Dedifferentiated amniotic fluid mesenchymal stem cell (primary cell): ENCODE results near the gene FAM131C.
A peak's percentile ranks its signal among the peaks of the same experiment; 100 is the strongest.
"Not testable (repeated sequence)": the region's sequence is repeated elsewhere in the genome, so short reads cannot be mapped to it uniquely, and the experiment has no call there.

ENCODE experiments used
- DNase-seq: peaks from one replicate; pipeline ENCODE4 v3.0.0-alpha.2; 2016; ENCODE audit errors: extremely low spot score

FAM131C gene

GRCh38 chr1:16058394-16059120, 14.9 kb downstream of the FAM131C start:
- DNase-seq, result not testable (repeated sequence)

GRCh38 chr1:16057314-16057915, 16.0 kb downstream of the FAM131C start:
- DNase-seq, result not testable (repeated sequence)

GRCh38 chr1:16056521-16056912, 16.9 kb downstream of the FAM131C start:
- not testable (repeated sequence) for DNase-seq

GRCh38 chr1:16055613-16056520, 17.6 kb downstream of the FAM131C start:
- peak; percentile 71 for DNase-seq

DNA sequence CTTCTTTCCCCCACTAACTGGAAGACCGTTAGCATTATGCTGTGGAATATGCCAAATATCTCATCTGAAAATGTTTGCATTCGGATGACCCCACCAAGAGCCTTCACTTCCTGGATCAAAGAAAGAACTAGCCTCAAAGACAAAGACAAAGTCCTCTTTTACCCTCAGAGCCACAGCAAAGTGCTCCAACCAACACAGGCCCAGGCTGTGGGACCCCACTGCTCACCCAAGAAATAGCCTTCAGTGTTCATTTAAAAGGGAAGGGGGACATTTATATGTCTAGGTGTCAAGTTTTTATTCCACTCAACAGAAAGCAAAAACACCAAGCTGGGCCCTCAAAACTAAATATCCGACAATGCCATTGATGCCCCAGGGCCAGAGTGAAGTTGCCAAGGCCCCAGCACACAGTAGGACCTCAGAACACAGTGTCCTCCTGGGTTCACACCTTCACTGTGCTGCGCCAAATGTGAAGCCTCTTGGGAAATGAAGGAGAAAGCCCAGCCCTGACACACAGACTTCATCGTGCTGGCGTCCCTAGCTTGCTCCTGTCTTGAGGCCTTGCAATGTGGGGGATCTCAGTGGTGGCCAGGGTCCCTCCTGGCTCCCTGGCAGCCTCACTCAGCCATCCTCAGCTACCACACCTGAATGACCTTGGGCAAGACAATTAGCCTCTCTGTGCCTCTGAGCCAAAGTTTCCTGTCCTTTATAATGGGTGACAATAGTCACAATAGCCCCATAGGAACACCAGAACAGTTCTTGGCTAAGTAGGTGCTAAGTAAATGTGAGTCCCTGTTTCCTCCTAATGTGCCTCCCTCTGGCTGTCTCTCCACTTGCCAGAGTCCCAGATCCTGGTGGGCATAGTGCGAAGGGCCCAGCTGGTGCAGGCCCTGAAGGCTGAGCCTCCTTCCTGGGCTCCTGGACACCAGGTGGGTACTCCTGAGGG, 18.6 kb downstream of the FAM131C start:
- no peak for DNase-seq

DNA sequence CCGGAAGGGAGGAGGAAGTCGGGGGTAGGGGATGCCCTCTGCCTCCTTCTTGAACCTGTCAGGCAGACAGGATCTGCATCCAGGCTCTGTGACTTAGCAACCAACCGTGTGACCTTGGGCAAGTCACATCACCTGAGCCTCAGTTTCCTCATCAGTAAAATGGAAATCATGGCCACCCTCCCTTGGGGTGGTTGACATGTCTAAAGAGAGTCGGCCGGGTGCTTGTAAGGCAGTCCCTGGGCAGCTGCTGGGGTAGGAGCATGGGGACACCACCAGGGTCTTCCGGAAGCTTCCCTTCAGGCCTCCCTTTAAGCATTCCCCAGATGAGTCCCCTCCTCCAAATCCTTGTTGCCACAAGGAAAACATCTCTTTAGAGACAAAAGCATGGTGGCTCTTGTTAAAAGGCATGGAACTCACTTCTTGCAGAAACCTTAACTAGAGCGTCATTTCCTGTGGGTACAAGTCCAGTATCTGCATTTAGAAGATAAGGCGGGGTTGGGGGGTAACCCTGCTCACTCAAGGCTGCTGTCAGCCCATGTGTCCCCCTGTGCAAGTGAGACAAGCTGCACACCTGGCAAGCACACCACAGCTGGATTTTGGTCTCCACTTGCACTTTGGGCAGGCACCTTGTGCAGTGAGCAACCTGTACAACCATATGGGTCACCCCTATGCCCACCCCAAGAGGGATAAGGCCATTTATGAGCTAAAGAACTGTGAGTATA, 19.5 kb downstream of the FAM131C start:
- no peak for DNase-seq

GRCh38 chr1:16051949-16052348, 21.5 kb downstream of the FAM131C start:
- not testable (repeated sequence) for DNase-seq

DNA sequence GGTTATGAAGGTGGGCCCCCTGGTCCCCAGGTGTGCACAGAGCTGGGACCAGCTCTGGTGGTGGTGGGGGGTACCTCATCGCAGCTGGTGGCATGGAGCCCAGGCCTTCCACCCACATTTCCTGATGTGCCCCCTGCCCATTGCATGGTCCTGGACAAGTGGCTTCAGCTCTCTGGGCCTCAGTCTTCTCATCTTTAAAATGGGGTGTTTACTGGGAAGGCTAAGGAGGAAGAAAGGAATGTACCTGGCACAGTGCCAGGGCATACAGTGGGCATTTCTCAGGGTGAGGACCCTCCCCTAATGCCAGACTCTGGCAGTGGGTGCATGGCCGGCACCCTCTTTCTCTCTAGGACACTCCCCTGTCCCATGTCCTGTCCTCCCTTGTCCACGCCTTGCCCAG, 22.4 kb downstream of the FAM131C start:
- DNase-seq, result no peak

DNA sequence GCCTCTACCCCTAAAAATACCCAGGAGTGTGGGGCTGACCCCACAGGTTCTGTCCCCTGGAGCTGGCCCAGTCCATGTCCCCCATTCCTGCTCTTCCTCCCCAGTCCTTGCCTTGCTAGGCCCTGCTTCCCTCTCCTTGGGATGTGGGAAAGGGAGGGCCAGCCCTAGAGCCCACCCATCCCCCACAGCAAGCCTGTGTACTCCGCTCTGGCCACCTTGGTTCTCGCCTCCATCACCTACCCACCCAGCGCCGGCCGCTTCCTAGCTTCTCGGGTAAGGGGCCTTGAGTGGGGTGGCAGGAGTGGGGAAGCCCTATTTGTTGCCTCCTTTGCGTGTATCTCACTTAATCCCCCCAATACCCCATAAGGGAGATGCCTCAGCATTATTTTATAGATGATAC, 23.1 kb downstream of the FAM131C start:
- DNase-seq, result no peak

- no peak for DNase-seq
These were observed 24.8 kb downstream of the FAM131C start for GRCh38 chr1:16048573-16049189.

DNA sequence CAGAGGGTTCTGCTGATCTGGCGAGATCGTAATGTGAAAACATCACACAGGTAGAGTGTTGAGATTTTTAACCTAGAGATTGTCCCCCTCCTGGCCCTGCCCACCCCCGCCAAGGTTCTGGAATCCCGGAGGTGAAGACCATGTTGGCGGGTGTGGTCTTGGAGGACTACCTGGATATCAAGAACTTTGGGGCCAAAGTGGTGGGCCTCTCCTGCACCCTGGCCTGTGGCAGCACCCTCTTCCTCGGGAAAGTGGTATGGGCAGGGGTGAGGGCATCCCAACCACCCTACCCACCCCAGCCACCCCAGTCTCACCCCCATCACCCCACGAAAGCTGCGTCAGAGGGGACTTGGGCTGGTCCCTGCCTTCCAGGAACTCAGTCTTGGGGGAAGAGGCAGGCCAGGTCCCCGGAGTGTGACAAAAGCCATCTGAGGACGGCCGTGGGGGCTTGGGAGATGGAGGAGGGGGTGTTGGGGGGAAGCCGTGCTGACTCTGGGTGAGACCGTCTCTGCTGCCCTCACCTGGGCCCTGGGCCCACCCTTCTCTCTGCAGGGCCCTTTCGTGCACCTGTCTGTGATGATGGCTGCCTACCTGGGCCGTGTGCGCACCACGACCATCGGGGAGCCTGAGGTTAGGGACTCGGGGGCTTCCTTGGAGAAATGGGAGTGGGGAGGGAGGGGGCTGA, 25.5 kb downstream of the FAM131C start:
- DNase-seq, result no peak

DNA sequence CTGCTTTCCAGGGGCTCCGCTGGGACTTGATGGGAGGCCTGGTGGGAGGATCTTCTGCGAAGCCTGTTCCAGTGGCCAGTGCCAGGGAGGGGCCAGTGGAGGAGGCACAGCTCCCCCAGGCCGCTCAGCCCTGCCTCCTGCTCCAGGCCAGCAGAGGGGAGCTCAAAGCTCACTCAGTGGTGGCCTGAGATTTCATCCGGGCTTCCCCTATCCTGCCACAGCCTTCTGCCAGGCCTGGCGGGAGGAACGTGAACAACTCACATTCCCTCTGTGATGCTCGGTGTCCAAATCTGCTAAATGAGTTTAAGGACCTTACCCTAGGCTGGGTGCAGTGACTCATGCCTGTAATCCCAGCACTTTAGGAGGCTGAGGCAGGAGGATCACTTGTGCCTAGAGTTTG, 26.6 kb downstream of the FAM131C start:
- no peak for DNase-seq

DNA sequence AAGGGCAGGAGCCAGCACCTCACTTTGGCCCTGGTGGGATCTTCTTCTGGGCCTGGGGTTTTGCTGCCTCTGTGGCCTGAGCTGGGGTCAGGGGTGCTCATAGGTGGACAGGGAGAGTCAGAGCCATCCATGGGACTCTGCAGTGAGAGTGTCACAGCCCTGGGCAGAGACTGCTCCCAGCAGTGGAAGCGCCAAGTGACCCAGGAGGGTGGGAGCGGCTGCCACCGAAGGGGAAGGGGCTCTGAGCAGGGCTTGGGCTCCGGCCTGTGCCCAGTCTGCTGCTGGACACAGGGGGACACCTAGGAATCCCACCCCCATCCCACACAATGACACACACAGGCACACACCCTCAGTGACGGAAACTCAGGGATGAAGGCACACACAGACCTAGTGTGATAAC, 29.5 kb downstream of the FAM131C start:
- no peak for DNase-seq

DNA sequence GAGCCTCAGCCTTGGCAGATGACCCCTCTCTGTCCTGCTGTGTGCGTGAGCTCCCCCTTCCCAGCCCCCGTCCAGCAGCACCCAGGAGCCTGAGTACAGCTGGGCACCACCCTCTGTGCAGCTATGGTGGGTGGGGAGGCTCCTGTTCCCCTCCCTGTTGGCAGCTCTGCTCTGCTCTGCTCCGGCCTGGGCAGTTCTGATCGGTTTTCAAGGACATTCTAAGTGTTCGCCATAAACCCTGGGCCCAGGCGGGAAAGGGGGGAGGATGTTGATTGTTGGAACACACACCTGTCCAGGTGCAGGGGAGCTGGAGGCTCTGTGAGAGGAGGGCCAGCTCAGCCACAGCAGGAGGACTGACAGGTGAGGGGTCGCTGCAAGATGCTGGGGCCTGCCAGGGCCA, 29.9 kb downstream of the FAM131C start, which contains the start of gene CLCNKB:
Gene CLCNKB (plus strand): TSS at position 262 of the 400 bp plus-strand sequence. CDS start 711 bp downstream, outside the sequence.
- DNase-seq, result no peak

DNA sequence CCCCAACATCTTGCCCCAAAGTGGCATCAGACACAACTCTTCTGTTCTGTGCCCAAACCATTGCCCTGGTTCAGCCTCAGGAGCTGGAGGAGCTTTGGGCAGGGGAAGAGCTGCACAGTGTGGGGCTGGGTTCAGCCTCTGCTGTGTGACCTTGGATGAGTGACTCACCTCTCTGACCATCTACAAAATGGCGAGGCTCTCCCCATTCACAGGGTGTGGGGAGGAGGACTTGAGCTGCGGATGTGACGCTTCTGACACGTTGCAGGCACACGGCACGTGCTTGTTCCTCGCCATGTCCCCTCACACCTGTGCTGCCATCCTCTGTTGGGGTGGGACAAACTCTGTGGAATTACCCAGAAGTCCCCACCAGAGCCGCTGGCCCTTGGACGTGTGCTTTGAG, 30.8 kb downstream of the FAM131C start:
- not testable (repeated sequence) for DNase-seq

DNA sequence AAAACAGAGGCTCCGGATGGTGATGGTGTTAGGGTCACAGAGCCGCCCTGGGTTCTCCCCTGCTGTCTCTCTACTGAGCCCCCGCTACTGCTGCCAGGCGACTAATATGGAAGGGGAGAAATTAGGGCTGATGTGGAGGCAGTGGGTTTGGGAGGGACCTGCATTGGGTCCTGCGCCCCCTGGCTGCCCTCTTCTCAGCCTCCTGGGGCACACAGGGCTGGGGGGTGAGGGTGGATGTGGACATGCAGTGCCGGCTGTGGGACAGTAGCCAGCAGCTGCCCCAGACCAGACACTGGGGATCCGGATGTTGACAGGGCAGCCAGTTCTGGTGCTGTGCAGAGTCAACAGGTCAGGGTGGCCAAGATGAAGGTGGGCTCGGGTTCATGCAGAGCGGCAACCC, 31.4 kb downstream of the FAM131C start:
- DNase-seq, result no peak

GRCh38 chr1:16041200-16041599, 32.3 kb downstream of the FAM131C start:
- no peak for DNase-seq

DNA sequence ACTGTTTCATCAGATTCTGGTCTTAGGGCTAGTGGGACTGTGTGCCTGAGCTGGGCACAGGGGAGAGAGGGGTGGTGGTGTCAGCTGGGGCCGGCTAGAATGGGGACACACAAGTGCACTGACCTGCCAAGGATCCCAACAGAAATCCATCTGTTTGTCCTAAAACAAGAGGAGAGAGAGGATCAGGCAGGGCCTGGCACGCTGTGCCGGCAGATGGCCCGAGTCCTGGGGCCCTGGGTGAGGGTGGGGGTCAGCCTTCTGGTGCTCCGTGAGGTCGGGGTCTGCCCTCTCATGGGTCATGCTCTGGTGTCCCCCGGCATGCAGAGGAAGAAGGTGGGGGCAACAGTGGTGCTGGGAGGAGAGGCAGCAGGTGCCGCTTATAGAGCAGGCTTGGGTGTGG, 33.6 kb downstream of the FAM131C start:
- not testable (repeated sequence) for DNase-seq

- DNase-seq, result no peak
These were observed 34.9 kb downstream of the FAM131C start for GRCh38 chr1:16038620-16038912.

DNA sequence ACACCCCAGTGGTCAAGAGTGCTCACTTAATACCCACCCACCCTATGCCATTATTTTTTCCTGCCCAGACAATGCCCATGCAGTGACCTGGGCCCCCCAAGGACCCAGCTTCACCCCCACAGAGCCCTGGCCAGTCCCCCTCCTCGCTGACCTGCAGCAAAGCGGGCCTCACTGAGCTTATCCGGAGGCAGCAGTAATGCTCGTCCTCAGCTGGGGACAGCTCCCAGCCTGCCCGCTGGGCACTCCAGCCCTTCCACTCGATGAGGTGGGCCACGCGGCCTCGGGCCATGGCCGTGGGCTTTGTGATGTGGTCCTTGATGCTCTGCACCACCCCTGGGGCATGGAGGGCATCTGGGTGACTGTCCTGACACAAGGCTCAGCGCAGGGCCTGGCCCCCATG, 37.0 kb downstream of the FAM131C start:
- DNase-seq, result not testable (repeated sequence)
